RWPE1 (cell line): Measurements from ENCODE around the gene GCNT1.
"Not testable (repeated sequence)": the region's sequence is repeated elsewhere in the genome, so short reads cannot be mapped to it uniquely, and the experiment has no call there.

Experiments
- CTCF ChIA-PET: fragments of 350-600 bp; sonication (Branson Sonifier 250); formaldehyde crosslinking; extraction: SDS; loops from one replicate; lab custom pipeline; 2021; lab: Yijun Ruan, JAX
- POLR2A ChIA-PET: fragments of 400-600 bp; formaldehyde crosslinking; extraction: SDS; loops from one replicate; lab custom pipeline; 2020; ENCODE audit warnings: antibody characterized with exemption; ENCODE audit not compliant: low non-redundant PET; lab: Yijun Ruan, JAX
- DNase-seq: peaks from one replicate; pipeline ENCODE4 v3.0.0; 2012; ENCODE audit warnings: low spot score
- H3K27ac ChIP-seq: fragments of 450-650 bp; 2 replicates; pipeline ENCODE4 v1.5.1; 2017
- TF ChIP-seq, protein P1 (sequence below): fragments of 450-650 bp; conservative IDR thresholded peaks from 2 replicates; pipeline ENCODE4 v1.5.1; 2017; ENCODE audit warnings: low read depth, mild to moderate bottlenecking

The GCNT1 gene

GRCh38 chr9:76478226-76478625 is 19.2 kb downstream of the GCNT1 start:
- TF ChIP-seq, protein P1, sequence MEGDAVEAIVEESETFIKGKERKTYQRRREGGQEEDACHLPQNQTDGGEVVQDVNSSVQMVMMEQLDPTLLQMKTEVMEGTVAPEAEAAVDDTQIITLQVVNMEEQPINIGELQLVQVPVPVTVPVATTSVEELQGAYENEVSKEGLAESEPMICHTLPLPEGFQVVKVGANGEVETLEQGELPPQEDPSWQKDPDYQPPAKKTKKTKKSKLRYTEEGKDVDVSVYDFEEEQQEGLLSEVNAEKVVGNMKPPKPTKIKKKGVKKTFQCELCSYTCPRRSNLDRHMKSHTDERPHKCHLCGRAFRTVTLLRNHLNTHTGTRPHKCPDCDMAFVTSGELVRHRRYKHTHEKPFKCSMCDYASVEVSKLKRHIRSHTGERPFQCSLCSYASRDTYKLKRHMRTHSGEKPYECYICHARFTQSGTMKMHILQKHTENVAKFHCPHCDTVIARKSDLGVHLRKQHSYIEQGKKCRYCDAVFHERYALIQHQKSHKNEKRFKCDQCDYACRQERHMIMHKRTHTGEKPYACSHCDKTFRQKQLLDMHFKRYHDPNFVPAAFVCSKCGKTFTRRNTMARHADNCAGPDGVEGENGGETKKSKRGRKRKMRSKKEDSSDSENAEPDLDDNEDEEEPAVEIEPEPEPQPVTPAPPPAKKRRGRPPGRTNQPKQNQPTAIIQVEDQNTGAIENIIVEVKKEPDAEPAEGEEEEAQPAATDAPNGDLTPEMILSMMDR, result no peak
- ChIA-PET POLR2A (no interaction called here), CTCF (no interaction called here)
- no peak overlapping the region for H3K27ac ChIP-seq
- DNase-seq, result no peak

DNA sequence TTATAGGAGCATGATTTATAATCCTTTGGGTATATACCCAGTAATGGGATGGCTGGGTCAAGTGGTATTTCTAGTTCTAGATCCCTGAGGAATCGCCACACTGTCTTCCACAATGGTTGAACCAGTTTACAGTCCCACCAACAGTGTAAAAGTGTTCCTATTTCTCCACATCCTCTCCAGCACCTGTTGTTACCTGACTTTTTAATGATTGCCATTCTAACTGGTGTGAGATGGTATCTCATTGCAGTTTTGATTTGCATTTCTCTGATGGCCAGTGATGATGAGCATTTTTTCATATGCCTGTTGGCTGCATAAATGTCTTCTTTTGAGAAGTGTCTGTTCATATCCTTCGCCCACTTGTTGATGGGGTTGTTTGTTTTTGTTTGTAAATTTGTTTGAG is 20.4 kb downstream of the GCNT1 start:
- CTCF ChIA-PET, POLR2A ChIA-PET, DNase-seq, H3K27ac ChIP-seq: not testable (repeated sequence)

DNA sequence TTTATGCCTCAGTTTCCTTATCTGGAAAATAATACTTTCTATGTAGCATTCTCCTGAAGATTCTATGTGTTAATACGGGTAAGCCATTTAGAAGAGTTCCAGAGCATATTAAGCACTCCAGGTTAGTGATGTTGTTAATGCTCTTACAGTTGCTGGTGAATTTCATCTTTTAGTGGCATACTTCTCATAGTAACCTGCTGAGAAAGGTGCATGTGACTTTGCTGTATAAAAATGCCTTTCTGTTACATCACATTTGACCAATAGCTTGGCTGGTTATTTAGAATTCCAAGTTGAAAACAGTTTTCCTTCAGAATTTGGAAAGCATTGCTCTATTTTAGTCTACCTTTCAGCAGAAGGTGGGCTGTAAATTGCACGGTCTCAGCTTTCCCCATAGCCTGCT is 27.2 kb downstream of the GCNT1 start:
- DNase-seq, result no peak
- CTCF ChIA-PET, result no interaction called here
- POLR2A ChIA-PET, result no interaction called here
- TF ChIP-seq, protein P1, result no peak
- H3K27ac ChIP-seq, result no peak overlapping the region

GRCh38 chr9:76490249-76490990 is 31.4 kb downstream of the GCNT1 start:
- CTCF ChIA-PET, result no interaction called here
- no peak overlapping the region for H3K27ac ChIP-seq
- TF ChIP-seq, protein P1, result no peak
- no peak for DNase-seq
- POLR2A ChIA-PET, result no interaction called here

DNA sequence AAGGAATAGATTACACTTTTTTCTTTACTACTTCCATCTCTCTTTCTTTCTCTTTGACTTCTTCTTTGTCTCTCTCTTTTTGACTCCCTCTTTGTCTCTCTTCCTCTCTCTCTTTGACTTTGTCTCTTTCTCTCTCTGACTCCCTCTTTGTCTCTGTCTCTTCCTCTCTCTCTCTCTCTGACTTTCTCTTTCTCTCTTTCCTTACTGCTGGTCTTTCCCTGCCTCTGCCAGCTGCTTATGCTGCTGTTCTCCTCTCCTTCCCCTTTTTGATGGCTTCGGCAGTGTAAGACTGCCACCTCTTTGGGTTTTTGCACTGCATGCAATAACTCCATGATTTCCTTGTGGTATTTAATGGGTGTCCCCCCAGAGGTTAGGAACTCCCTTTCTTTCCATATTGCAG is 32.1 kb downstream of the GCNT1 start:
- H3K27ac ChIP-seq, CTCF ChIA-PET, POLR2A ChIA-PET, DNase-seq: not testable (repeated sequence)

DNA sequence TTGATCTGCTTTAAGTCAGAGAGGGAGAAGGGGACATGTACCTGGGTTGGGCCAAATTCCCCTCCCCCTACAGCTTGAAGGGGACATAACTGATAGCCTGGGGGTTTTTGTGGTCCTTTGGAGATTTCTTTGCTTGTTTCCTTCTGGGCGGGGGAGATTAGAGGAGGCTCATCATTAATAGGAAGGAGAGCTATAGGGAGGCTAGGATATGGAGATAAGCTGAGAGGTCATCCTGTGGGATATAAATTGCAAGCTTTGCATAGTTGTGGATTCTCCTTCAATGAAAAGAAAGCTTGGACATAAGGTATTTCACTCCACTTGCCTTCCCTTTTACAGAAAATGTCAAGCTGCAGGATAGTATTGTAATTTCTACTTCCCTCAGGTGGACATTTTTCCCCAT is 34.5 kb downstream of the GCNT1 start:
- H3K27ac ChIP-seq, POLR2A ChIA-PET, DNase-seq: not testable (repeated sequence)
- CTCF ChIA-PET, result interaction anchor here (0.6 kb wide), 1 partner anchor 69 kb away, joined by 6 read pairs; no protein-coding TSS in a partner anchor

GRCh38 chr9:76500061-76500460 is 41.1 kb downstream of the GCNT1 start:
- no peak for DNase-seq
- no peak overlapping the region for H3K27ac ChIP-seq
- TF ChIP-seq, protein P1, result no peak
- ChIA-PET CTCF (no interaction called here), POLR2A (no interaction called here)

- ChIA-PET POLR2A (no interaction called here), CTCF (interaction anchor here (0.7 kb wide), 1 partner anchor 1807 kb away, joined by 4 read pairs; no protein-coding TSS in a partner anchor)
- no peak for DNase-seq
- TF ChIP-seq, protein P1, result no peak
- H3K27ac ChIP-seq, result no peak overlapping the region
These were observed 43.8 kb downstream of the GCNT1 start for GRCh38 chr9:76502746-76503145.
